Ammon's horn (tissue), 1 donor: ENCODE measurements around the gene OR9A2.
"Not testable (repeated sequence)": the region's sequence is repeated elsewhere in the genome, so short reads cannot be mapped to it uniquely, and the experiment has no call there.

Source experiments
- DNase-seq: peaks from one replicate; pipeline ENCODE4 v3.0.0-alpha.2; 2016; ENCODE audit warnings: low spot score

OR9A2 gene

GRCh38 chr7:143018931-143019330 is 8.0 kb downstream of the OR9A2 start:
- DNase-seq: no peak

- no peak for DNase-seq
Observed at GRCh38 chr7:143016996-143017395, 9.9 kb downstream of the OR9A2 start.

- DNase-seq: no peak
Observed at GRCh38 chr7:143015926-143016490, 10.9 kb downstream of the OR9A2 start.

GRCh38 chr7:143015084-143015483 is 11.8 kb downstream of the OR9A2 start:
- no peak for DNase-seq

GRCh38 chr7:143013893-143014292 is 13.0 kb downstream of the OR9A2 start:
- DNase-seq: no peak

GRCh38 chr7:143013473-143013872 is 13.5 kb downstream of the OR9A2 start:
- DNase-seq: no peak

GRCh38 chr7:143012409-143012808 is 14.5 kb downstream of the OR9A2 start:
- DNase-seq: no peak

GRCh38 chr7:143012001-143012400 is 14.9 kb downstream of the OR9A2 start:
- no peak for DNase-seq

- DNase-seq: peak; percentile 88
Observed at GRCh38 chr7:143008007-143008901, 18.7 kb downstream of the OR9A2 start.

GRCh38 chr7:143005632-143006260 is 21.2 kb downstream of the OR9A2 start:
- no peak for DNase-seq

GRCh38 chr7:143003393-143004051 is 23.4 kb downstream of the OR9A2 start:
- DNase-seq: peak; percentile 52

GRCh38 chr7:143002898-143003297 is 24.0 kb downstream of the OR9A2 start:
- no peak for DNase-seq

GRCh38 chr7:143002106-143002505 is 24.8 kb downstream of the OR9A2 start:
- no peak for DNase-seq

GRCh38 chr7:143000648-143001047 is 26.3 kb downstream of the OR9A2 start:
- no peak for DNase-seq

GRCh38 chr7:142999793-143000192 is 27.1 kb downstream of the OR9A2 start:
- DNase-seq: no peak

- no peak for DNase-seq
Observed at GRCh38 chr7:142998966-142999365, 28.0 kb downstream of the OR9A2 start.

GRCh38 chr7:142997456-142997989 is 29.4 kb downstream of the OR9A2 start:
- DNase-seq: no peak

GRCh38 chr7:142992427-142992826 is 34.5 kb downstream of the OR9A2 start:
- no peak for DNase-seq

- DNase-seq: no peak
Observed at GRCh38 chr7:142984297-142984696, 42.6 kb downstream of the OR9A2 start.

GRCh38 chr7:142983825-142984224 is 43.1 kb downstream of the OR9A2 start:
- DNase-seq: no peak

GRCh38 chr7:142978402-142978801 is 48.5 kb downstream of the OR9A2 start:
- DNase-seq: not testable (repeated sequence)
